Activated CD4-positive, CD25-positive, alpha-beta regulatory T cell treated with anti-CD3 and anti-CD28 coated beads, Interleukin-2, amount 50 U/mL, for 16 hours (primary cell): Measurements from ENCODE around the gene SNX8.

Source experiments
- DNase-seq: peaks from one replicate; pipeline ENCODE4 v3.0.0-alpha.2; 2020; ENCODE audit warnings: low read depth, low spot score

Gene SNX8

GRCh38 chr7:2204446-2204845 lies 109.8 kb downstream of the SNX8 start:
- no peak for DNase-seq

- DNase-seq, result no peak
Observed at GRCh38 chr7:2203766-2204300, 110.4 kb downstream of the SNX8 start.

GRCh38 chr7:2202901-2203765 lies 111.1 kb downstream of the SNX8 start:
- DNase-seq, result no peak

GRCh38 chr7:2202361-2202761 lies 111.9 kb downstream of the SNX8 start:
- DNase-seq, result no peak
